Dendritic cell treated with granulocyte-macrophage colony-stimulating factor and Interleukin-4, amounts not matched to agents 40 ng/mL and 50 ng/mL, for 4 days (primary cell): ENCODE measurements around the gene RBP4.

ENCODE experiments used
- H3K27ac Mint-ChIP-seq: one replicate; pipeline ENCODE4 v1.8.0; 2022; ENCODE audit warnings: mild to moderate bottlenecking, mixed read lengths
- H3K27me3 Mint-ChIP-seq: one replicate; pipeline ENCODE4 v1.8.0; 2022; ENCODE audit warnings: mild to moderate bottlenecking, mixed read lengths
- H3K36me3 Mint-ChIP-seq: one replicate; pipeline ENCODE4 v1.8.0; 2022; ENCODE audit warnings: low read depth, mixed read lengths
- H3K4me1 Mint-ChIP-seq: one replicate; pipeline ENCODE4 v1.8.0; 2022; ENCODE audit warnings: low read depth, mixed read lengths
- H3K4me3 Mint-ChIP-seq: one replicate; pipeline ENCODE4 v1.8.0; 2022; ENCODE audit warnings: mild to moderate bottlenecking, moderate library complexity, mixed read lengths
- H3K9me3 Mint-ChIP-seq: one replicate; pipeline ENCODE4 v1.8.0; 2022; ENCODE audit warnings: mixed read lengths
- intact Hi-C: fragments of 100-400 bp; cut with micrococcal nuclease; formaldehyde crosslinking; loops from one replicate; pipeline ENCODE4 v1.15.0; 2022

RBP4 gene

DNA sequence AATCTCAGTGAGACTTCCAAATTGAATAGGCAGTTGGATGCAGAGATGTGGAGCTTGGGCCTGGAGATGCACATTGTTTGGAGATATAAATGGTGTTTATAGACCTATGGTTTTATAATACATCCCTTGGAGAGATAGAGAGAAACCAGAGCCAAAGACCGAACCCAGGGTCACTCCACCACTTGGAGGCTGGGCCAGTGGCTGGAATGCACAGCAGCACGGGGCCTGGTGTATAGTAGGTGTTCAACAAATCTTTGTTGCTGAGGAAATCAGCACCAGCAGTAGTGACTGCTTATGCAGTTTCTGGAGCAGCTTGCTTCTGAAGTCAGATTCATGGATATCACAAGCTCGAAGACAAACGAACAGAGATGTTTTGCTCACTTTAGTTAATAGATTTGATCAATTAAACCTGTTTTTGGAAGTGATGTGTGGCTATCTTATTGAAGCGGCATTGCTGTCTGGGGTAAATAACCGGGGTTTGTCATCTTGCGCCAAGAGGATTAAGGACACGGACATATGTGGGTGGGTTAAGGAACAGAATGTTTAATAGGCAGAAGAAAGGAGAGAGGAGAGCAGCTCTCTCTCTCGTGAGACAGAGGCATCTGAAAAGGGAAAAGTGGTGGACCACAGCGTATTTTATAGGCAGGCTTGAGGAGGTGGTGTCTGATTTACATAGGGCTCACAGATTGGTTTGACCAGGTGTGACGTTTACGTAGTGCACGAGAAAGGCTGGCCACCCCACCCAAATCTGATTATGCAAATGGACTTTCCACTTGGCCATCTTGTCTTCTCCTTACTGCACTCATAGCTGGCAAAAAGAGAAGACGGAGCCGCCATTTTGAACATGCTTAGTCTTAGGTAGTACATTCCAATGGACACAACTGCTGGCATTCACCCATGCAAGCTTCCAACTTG is 11.1 kb downstream of the RBP4 start:
- Mint-ChIP-seq H3K27ac (no peak overlapping the region), H3K9me3 (no peaks in the 10 kb centered on the region), H3K4me1 (peaks cover 19% of the 10 kb centered on the region), H3K4me3 (no peak overlapping the region), H3K27me3 (peaks cover 13% of the 10 kb centered on the region), H3K36me3 (peaks cover 7% of the 10 kb centered on the region)
- intact Hi-C loops, result no loop called here

DNA sequence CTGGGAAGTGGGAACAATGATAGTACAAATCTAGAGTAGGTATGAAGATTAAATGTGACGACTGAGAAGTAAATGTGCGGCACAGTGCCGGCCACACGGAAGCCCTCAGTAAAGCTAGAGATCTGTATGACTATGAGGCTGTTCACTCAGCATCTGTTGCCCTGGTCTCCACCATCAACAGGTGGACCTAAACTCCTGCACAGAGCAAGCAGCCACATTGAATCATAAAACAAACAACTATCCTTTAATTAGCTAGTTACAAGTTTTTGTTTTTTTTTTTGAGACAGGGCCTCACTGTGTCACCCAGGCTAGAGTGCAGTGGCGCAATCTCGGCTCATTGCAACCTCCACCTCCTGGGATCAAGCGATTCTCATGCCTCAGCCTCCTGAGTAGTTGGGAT is 16.6 kb downstream of the RBP4 start:
- Mint-ChIP-seq H3K27ac (no peak overlapping the region), H3K4me1 (no peaks in the 10 kb centered on the region), H3K9me3 (peaks cover 4% of the 10 kb centered on the region), H3K4me3 (no peak overlapping the region), H3K27me3 (peaks cover 8% of the 10 kb centered on the region), H3K36me3 (peaks cover 29% of the 10 kb centered on the region)
- intact Hi-C loops, result no loop called here

- Mint-ChIP-seq H3K27ac (no peak overlapping the region), H3K36me3 (peaks cover 39% of the 10 kb centered on the region), H3K4me3 (no peak overlapping the region), H3K27me3 (peaks cover 4% of the 10 kb centered on the region), H3K9me3 (peaks cover 9% of the 10 kb centered on the region), H3K4me1 (peaks cover 10% of the 10 kb centered on the region)
- intact Hi-C loops, result no loop called here
Observed at GRCh38 chr10:93580828-93581227, 20.2 kb downstream of the RBP4 start.

GRCh38 chr10:93579985-93580711 is 20.9 kb downstream of the RBP4 start:
- H3K27ac Mint-ChIP-seq, result no peak overlapping the region

DNA sequence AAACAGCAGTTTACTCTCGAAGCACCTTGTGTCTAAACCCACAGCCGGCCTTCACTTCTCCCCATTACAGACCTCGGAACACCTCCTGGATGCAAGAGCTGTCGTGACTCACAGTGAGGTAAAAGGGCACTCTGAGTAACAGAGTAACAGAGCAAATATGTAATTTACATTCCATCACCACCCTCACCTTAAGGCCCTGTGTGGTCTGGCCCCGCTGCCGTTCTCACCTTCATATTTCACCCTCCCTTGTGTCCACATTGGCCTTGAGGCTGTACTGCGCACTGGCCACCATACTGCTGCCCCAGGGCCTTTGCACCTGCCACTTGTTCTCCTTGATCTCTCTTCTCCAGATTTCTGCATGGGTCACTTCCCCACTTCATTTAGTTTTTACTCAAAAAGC is 21.9 kb downstream of the RBP4 start:
- Mint-ChIP-seq H3K27ac (no peak overlapping the region), H3K9me3 (peaks cover 9% of the 10 kb centered on the region), H3K4me3 (no peak overlapping the region), H3K36me3 (peaks cover 39% of the 10 kb centered on the region), H3K4me1 (peaks cover 27% of the 10 kb centered on the region), H3K27me3 (peaks cover 4% of the 10 kb centered on the region)
- intact Hi-C loops, result no loop called here

More at GRCh38 chr10:93579985-93580711, 20.9 kb downstream of the RBP4 start:
- Mint-ChIP-seq H3K4me3 (no peak overlapping the region), H3K36me3 (peaks cover 39% of the 10 kb centered on the region), H3K27me3 (peaks cover 4% of the 10 kb centered on the region), H3K9me3 (peaks cover 9% of the 10 kb centered on the region), H3K4me1 (peaks cover 17% of the 10 kb centered on the region)
- intact Hi-C loops, result no loop called here

DNA sequence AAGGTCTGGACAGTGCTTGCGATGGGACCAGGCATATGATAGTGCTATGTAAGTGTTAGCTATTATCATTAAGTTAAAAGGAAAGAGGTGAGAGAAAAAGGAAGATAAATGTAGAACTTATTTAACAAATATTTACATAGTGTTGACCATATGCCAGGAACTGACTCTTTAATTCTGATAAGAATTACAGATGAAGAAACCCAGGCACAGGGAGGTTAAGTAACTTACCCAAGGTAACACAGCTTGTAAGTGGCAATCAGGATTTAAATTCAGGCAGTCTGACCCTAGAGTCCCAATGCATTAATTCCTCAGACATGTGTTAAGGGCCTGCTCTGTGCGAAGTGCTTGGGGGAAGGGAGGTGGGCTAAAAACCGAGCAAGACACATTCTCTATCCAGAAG is 23.5 kb downstream of the RBP4 start:
- peaks cover 9% of the 10 kb centered on the region for H3K9me3 Mint-ChIP-seq
- H3K4me1 Mint-ChIP-seq, result peaks cover 42% of the 10 kb centered on the region
- intact Hi-C loops, result no loop called here
- peaks cover 36% of the 10 kb centered on the region for H3K36me3 Mint-ChIP-seq
- peaks cover 4% of the 10 kb centered on the region for H3K27me3 Mint-ChIP-seq
- no peak overlapping the region for H3K27ac Mint-ChIP-seq
- H3K4me3 Mint-ChIP-seq, result no peak overlapping the region

- H3K27ac Mint-ChIP-seq, result no peak overlapping the region
- H3K4me3 Mint-ChIP-seq, result no peak overlapping the region
- H3K27me3 Mint-ChIP-seq, result peaks cover 5% of the 10 kb centered on the region
- peaks cover 49% of the 10 kb centered on the region for H3K4me1 Mint-ChIP-seq
- peaks cover 9% of the 10 kb centered on the region for H3K9me3 Mint-ChIP-seq
- intact Hi-C loops, result no loop called here
- H3K36me3 Mint-ChIP-seq, result peaks cover 31% of the 10 kb centered on the region
Observed at GRCh38 chr10:93576888-93577287, 24.1 kb downstream of the RBP4 start.

DNA sequence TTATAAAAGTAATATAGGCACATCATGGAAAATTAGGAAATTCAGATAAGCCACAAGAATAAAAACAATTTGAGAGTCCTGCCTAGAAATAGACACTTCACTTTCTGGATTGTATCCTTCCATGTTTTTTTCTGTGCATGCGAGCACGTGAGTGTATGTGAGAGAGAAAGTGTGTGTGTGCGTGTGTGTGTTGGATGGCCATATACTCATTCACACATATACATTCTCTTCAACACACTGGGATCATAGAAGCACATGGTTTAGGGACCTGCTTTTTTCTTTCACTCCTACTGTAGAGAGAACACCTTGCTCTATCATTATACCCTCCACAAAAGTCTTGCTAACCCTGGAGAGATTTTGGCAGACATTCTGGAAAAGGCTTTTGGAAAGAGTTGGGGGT is 27.1 kb downstream of the RBP4 start:
- H3K9me3 Mint-ChIP-seq, result peaks cover under 1% of the 10 kb centered on the region
- peak overlapping the region; percentile 71 for H3K27ac Mint-ChIP-seq
- peaks cover 16% of the 10 kb centered on the region for H3K27me3 Mint-ChIP-seq
- intact Hi-C loops, result loop anchor here (2.0 kb wide), 1 partner anchor 19 kb away; no protein-coding TSS in a partner anchor
- peak overlapping the region; percentile 1 for H3K4me3 Mint-ChIP-seq
- peaks cover 12% of the 10 kb centered on the region for H3K36me3 Mint-ChIP-seq
- peaks cover 69% of the 10 kb centered on the region for H3K4me1 Mint-ChIP-seq

DNA sequence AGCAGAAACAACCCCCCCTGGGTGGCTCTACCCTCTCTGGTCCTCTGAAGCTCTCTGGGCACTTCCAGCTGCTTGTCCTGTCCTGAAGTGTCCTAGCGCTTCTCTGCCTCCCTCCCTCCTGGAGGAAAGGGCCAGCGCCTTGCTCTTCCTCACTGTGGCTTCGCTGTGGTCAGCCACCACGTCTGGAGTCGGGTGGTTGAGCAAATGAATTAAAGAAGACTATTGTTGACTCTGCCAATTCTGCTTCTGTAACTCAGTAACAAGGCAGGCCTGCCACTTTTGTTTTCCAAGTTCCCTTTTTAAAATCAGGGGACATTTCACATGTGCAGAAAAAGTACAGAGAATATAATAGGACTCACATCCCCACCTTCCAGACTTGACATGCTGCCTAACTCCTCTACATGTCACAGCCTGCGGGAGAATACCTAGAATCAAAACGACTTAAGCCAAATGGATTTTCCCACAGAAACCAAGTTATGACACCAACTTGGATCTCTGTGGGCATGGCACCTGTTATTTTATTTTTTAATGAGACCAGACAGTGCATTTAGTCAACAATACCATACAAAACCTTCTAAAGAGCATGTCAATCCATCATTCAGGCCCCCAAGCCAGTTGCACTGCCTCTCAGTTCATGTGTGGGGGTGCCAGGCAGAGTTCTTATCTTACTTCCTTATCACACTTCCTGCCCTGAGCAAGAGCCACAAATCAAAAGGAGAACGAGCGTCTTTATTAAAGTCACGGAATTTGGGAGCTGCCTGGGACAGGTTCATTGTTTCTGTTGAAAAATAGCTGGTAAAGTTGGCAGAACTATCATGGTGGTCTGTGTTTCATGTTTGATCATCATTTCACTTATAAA is 27.8 kb downstream of the RBP4 start:
- peaks cover 6% of the 10 kb centered on the region for H3K36me3 Mint-ChIP-seq

GRCh38 chr10:93572606-93573005 is 28.4 kb downstream of the RBP4 start:
- Mint-ChIP-seq H3K9me3 (no peaks in the 10 kb centered on the region), H3K27ac (peak overlapping the region; percentile 71), H3K27me3 (peaks cover 28% of the 10 kb centered on the region), H3K4me3 (peak overlapping the region; percentile 31), H3K36me3 (peaks cover under 1% of the 10 kb centered on the region), H3K4me1 (peaks cover 73% of the 10 kb centered on the region)
- intact Hi-C loops, result loop anchor here (2.0 kb wide), 1 partner anchor 18 kb away; no protein-coding TSS in a partner anchor

More for the DNA sequence above, 27.8 kb downstream of the RBP4 start:
- Mint-ChIP-seq H3K9me3 (no peaks in the 10 kb centered on the region), H3K4me1 (peaks cover 72% of the 10 kb centered on the region), H3K27ac (peak overlapping the region; percentile 71), H3K4me3 (peak overlapping the region; percentile 31), H3K27me3 (peaks cover 21% of the 10 kb centered on the region)
- intact Hi-C loops, result loop anchor here (2.0 kb wide), 1 partner anchor 18 kb away; no protein-coding TSS in a partner anchor

GRCh38 chr10:93570383-93570782 is 30.7 kb downstream of the RBP4 start:
- Mint-ChIP-seq H3K4me3 (no peak overlapping the region), H3K4me1 (peaks cover 84% of the 10 kb centered on the region), H3K27ac (no peak overlapping the region), H3K27me3 (peaks cover 40% of the 10 kb centered on the region), H3K9me3 (no peaks in the 10 kb centered on the region), H3K36me3 (peaks cover 10% of the 10 kb centered on the region)
- intact Hi-C loops, result no loop called here

DNA sequence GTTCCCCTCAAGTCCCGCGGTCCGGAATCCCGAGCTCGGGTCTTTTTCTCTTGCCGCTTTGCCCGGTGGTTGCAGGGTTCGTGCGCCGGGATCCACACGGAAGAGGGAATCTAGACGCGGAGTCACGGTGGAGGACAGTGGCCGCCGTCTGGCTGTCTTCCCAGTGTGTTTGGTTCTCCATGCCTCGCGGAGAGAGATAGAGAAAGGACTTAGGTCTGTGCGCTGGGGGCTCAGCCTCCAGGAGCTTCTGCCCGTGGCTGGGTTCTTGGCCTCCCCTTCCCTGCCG is 33.0 kb downstream of the RBP4 start:
- Mint-ChIP-seq H3K4me3 (peak overlapping the region; percentile 89), H3K27me3 (peaks cover 40% of the 10 kb centered on the region), H3K27ac (peak overlapping the region; percentile 45), H3K9me3 (no peaks in the 10 kb centered on the region), H3K4me1 (peaks cover 71% of the 10 kb centered on the region), H3K36me3 (peaks cover 10% of the 10 kb centered on the region)
- intact Hi-C loops, result loop anchor here (10.0 kb wide), 1 partner anchor 47 kb away; the partner anchor contains the start of gene PDE6C

GRCh38 chr10:93567277-93568104 is 33.5 kb downstream of the RBP4 start:
- Mint-ChIP-seq H3K36me3 (peaks cover 10% of the 10 kb centered on the region), H3K27ac (peak overlapping the region; percentile 63), H3K4me1 (peaks cover 66% of the 10 kb centered on the region), H3K9me3 (no peaks in the 10 kb centered on the region), H3K27me3 (peaks cover 40% of the 10 kb centered on the region), H3K4me3 (peak overlapping the region; percentile 89)
- intact Hi-C loops, result loop anchor here (10.0 kb wide), 1 partner anchor 47 kb away; the partner anchor contains the start of gene PDE6C
